ENCODE data around the gene LRIG1.

LRIG1 gene

DNA sequence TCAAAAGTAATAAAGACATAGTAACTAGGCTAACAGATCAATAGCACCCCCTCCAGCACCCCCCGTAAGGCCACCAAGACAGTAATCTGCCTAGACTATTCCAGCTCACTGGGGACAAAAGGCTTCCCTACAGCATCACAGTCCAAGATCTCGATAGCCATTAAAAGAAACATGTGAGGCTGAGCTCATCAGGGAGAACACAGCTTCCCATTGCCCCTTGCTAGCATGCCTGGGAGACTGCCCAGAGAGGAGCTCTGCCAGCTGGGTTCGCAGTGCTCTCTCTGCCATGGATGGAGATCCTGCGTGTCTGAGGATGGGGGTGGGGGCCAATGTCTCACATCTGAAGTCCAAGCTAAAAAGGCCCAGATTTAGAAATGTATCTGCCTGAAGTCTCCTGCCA lies 17.8 kb downstream of the LRIG1 start:
- no peak overlapping the region; the same call in 1 of the 2 replicates for H3K4me3 ChIP-seq (ENCODE audit: low read length)
- peak; percentile 83 for DNase-seq (ENCODE audit: low read depth)
- TF ChIP-seq, protein P1, sequence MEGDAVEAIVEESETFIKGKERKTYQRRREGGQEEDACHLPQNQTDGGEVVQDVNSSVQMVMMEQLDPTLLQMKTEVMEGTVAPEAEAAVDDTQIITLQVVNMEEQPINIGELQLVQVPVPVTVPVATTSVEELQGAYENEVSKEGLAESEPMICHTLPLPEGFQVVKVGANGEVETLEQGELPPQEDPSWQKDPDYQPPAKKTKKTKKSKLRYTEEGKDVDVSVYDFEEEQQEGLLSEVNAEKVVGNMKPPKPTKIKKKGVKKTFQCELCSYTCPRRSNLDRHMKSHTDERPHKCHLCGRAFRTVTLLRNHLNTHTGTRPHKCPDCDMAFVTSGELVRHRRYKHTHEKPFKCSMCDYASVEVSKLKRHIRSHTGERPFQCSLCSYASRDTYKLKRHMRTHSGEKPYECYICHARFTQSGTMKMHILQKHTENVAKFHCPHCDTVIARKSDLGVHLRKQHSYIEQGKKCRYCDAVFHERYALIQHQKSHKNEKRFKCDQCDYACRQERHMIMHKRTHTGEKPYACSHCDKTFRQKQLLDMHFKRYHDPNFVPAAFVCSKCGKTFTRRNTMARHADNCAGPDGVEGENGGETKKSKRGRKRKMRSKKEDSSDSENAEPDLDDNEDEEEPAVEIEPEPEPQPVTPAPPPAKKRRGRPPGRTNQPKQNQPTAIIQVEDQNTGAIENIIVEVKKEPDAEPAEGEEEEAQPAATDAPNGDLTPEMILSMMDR (conservative IDR thresholded peaks at IDR 0.05; ENCODE audit: low read length) = no peak

DNA sequence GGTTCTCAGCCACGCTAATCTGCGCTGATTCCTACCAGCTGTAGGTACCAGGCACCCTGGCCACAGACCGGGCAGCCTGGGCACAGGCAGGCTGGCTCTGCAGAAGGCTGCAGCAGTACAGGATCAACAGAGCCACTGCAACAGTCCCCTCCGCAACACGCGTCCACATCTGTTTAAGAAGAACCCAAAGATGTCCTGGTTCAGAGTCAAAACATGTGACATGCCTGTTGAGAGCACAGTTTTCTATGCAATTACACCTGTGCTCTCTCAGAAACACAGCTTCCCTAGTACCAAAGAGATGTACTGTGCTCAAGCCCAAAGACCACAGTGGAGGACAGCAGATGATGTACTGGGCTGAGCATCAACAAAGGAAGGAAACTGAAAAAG lies 18.8 kb downstream of the LRIG1 start:
- no peak overlapping the region for H3K4me3 ChIP-seq (ENCODE audit: low read length)
- no peak for DNase-seq (ENCODE audit: low read depth)
- TF ChIP-seq, protein P1 (conservative IDR thresholded peaks at IDR 0.05; ENCODE audit: low read length) = no peak

DNA sequence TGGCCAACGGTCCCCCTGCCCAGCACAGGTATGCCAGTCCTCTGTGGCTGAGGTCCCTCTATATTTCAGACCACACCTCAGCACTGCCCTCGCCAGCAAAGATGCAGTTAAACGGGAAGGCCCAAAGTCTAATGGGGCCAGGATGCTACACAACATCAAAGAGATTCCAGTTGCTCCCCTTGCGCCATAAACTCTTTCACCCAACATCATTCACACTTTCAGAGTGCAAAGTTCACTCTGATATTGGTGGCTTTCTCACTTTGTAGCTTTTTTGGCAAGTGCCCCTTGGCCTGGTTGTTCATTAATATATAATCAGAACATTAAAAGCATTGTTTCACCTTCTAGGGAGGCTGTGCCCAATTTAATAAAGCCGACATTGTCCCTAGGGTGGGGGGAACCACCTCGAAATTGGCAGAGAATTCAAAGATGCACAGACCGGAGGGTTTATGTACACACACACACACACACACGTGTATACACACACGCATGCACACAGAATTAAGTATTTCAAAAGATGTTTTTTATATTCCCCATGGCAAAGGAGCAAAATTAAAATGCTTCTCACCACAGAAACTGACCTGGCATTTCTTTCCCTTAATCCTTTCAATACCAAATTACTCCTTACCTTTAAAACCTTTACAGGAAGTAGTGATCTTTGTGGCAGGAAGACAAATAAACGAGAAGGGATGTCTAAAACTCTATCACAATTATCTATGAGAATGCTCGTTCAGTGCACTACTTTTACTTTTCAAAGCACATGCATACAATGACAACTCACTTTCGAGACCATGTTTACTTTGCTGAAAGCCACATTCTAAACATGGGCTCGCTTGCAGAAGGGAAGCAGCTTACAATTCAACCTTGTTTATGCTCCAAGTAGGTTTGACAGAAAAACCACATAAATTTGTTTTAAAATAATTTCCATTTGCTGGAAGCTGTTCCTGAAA lies 19.5 kb downstream of the LRIG1 start:
- no peak overlapping the region for H3K4me3 ChIP-seq (ENCODE audit: low read length)
- no peak for DNase-seq (ENCODE audit: low read depth)
- TF ChIP-seq, protein P1 (conservative IDR thresholded peaks at IDR 0.05; ENCODE audit: low read length) = no peak

DNA sequence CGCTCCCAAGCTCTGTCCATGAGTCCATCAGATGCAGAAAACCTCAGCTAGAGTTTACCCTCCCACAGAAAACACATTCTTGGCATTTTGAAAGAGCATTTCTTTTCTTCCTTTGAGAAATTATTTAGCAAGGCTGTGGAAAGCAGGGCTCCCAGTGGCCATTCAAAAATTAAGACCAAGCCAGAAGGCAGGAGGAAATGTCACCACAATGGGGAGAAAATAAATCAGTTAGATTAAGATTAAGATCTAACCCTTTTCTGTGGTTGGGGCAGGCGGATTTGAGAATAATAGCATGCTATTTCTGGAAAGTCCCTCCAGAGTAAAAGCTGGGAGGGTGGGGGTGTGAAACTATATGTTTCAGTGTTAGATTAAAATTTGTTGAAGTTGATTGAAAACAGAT lies 20.2 kb downstream of the LRIG1 start:
- TF ChIP-seq, protein P1 (conservative IDR thresholded peaks at IDR 0.05; ENCODE audit: low read length) = peak; percentile 28; the same call in 1 of the 2 replicates
- H3K4me3 ChIP-seq (ENCODE audit: low read length) = no peak overlapping the region
- DNase-seq (ENCODE audit: low read depth) = peak; percentile 84

DNA sequence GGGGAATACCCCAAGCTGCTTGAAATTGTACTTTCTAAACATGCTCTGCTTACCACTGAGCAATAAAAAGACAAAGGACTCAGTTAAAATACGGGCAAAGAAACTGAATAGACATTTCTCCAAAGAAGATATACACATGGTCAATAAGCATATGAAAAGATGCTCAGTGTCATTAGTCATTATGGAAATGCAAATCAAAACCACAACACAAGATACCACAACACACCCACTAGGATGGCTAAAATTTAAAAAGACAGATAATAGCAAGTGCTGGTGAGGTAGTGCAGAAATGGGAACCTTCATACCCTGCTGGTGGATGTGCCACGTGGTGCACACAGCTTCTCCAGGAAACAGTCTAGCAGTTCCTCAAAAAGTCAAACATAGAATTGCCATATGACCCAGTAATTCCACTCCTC lies 21.3 kb downstream of the LRIG1 start:
- no peak overlapping the region for H3K4me3 ChIP-seq (ENCODE audit: low read length)
- no peak for DNase-seq (ENCODE audit: low read depth)
- TF ChIP-seq, protein P1 (conservative IDR thresholded peaks at IDR 0.05; ENCODE audit: low read length) = no peak

DNA sequence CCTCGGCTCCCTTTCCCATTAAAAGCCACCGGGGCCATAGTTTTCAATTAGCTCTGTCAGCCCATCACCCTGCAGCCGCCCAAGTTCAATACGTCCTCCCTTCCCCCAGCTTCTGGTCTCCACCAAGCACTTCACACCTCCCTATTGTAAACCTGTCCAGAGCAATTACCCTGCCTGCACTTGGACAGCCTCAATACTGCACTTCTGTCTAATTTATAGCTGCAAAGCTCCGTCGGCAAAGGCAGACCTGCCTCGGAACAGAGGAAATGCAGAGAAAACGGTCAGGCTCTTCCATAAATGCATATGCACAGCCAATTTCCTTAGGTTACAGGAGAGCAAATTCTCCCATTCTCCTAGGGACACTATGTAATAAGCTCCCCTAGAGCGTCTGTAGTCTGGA lies 21.9 kb downstream of the LRIG1 start:
- no peak for DNase-seq (ENCODE audit: low read depth)
- TF ChIP-seq, protein P1 (conservative IDR thresholded peaks at IDR 0.05; ENCODE audit: low read length) = no peak
- H3K4me3 ChIP-seq (ENCODE audit: low read length) = no peak overlapping the region

DNA sequence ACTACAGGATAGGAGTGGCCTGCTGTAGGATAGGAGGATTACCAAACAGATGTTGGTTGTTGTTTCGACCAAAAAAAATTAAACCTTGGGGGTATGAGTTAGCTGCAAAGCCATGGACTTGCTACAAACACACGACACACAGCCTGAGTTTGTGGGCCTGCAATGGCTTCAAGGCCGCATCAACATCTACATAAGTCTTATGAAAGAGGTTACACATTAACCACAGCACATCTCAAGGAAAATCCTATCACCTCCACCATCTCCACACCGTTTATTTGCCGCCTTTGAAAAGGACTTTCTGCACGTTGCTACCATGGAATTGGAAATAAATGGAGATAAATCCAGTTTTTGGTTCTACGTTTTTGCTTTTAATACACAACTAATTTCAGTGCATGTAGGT lies 23.0 kb downstream of the LRIG1 start:
- no peak overlapping the region for H3K4me3 ChIP-seq (ENCODE audit: low read length)
- TF ChIP-seq, protein P1 (conservative IDR thresholded peaks at IDR 0.05; ENCODE audit: low read length) = no peak
- DNase-seq (ENCODE audit: low read depth) = no peak
